HEK293T (cell line): ENCODE measurements around the gene PIK3R5.

Source experiments
- CTCF ChIA-PET: fragments of 350-600 bp; formaldehyde crosslinking; extraction: SDS; loops from one replicate; lab custom pipeline; 2021; ENCODE audit warnings: antibody characterized with exemption, inconsistent platforms; lab: Yijun Ruan, JAX
- POLR2A ChIA-PET: fragments of 350-600 bp; formaldehyde crosslinking; extraction: SDS; loops from one replicate; lab custom pipeline; 2020; ENCODE audit warnings: antibody characterized with exemption, inconsistent platforms; lab: Yijun Ruan, JAX
- DNase-seq: peaks from one replicate; pipeline ENCODE4 v3.0.0; 2012; ENCODE audit warnings: mixed read lengths; ENCODE audit errors: extremely low spot score
- ARNT ChIP-seq: fragments of 450-650 bp; IDR thresholded peaks from 2 replicates; pipeline ENCODE4 v1.6.1; 2017; ENCODE audit warnings: mild to moderate bottlenecking
- BHLHE40 ChIP-seq: fragments of 450-650 bp; IDR thresholded peaks from 2 replicates; pipeline ENCODE4 v1.6.1; 2016; ENCODE audit warnings: mild to moderate bottlenecking, moderate library complexity, borderline replicate concordance
- CTBP1 ChIP-seq: fragments of 450-650 bp; IDR thresholded peaks from 2 replicates; pipeline ENCODE4 v1.6.1; 2016; ENCODE audit warnings: borderline replicate concordance
- ELF4 ChIP-seq: fragments of 450-650 bp; IDR thresholded peaks from 2 replicates; pipeline ENCODE4 v1.6.1; 2017; ENCODE audit warnings: antibody characterized with exemption
- FOXA1 ChIP-seq: fragments of 450-650 bp; IDR thresholded peaks from 2 replicates; pipeline ENCODE4 v1.6.1; 2016; ENCODE audit warnings: mild to moderate bottlenecking
- FOXK2 ChIP-seq: fragments of 450-650 bp; IDR thresholded peaks from 2 replicates; pipeline ENCODE4 v1.6.1; 2016; ENCODE audit warnings: mild to moderate bottlenecking
- FOXM1 ChIP-seq: fragments of 450-650 bp; IDR thresholded peaks from 2 replicates; pipeline ENCODE4 v1.6.1; 2017; ENCODE audit warnings: mild to moderate bottlenecking, borderline replicate concordance
- HDGF ChIP-seq: fragments of 450-650 bp; IDR thresholded peaks from 2 replicates; pipeline ENCODE4 v1.6.1; 2017; ENCODE audit warnings: antibody characterized with exemption, borderline replicate concordance
- L3MBTL2 ChIP-seq: fragments of 450-650 bp; conservative IDR thresholded peaks from 2 replicates; pipeline ENCODE4 v1.6.1; 2016; ENCODE audit warnings: mild to moderate bottlenecking
- LEF1 ChIP-seq: fragments of 450-650 bp; IDR thresholded peaks from 2 replicates; pipeline ENCODE4 v1.6.1; 2017; ENCODE audit warnings: mild to moderate bottlenecking, borderline replicate concordance
- NFRKB ChIP-seq: fragments of 450-650 bp; IDR thresholded peaks from 2 replicates; pipeline ENCODE4 v1.6.1; 2016; ENCODE audit warnings: mild to moderate bottlenecking, moderate library complexity
- SP1 ChIP-seq: fragments of 450-650 bp; IDR thresholded peaks from 2 replicates; pipeline ENCODE4 v1.6.1; 2017
- SUZ12 ChIP-seq: fragments of 450-650 bp; IDR thresholded peaks from 2 replicates; pipeline ENCODE4 v1.6.1; 2016; ENCODE audit warnings: mild to moderate bottlenecking
- TARDBP ChIP-seq: fragments of 450-650 bp; IDR thresholded peaks from 2 replicates; pipeline ENCODE4 v1.6.1; 2016
- ZNF384 ChIP-seq: fragments of 450-650 bp; IDR thresholded peaks from 2 replicates; pipeline ENCODE4 v1.6.1; 2016
- TF ChIP-seq, protein P1 (sequence below): fragments of 450-650 bp; IDR thresholded peaks from 2 replicates; pipeline ENCODE4 v1.6.1; 2016

Gene PIK3R5

GRCh38 chr17:8951206-8951605 is 14.3 kb downstream of the PIK3R5 start:
- CTCF ChIA-PET: no interaction called here
- POLR2A ChIA-PET: interaction anchor here (0.6 kb wide), 1 partner anchor 190 kb away, joined by 3 read pairs; no protein-coding TSS in a partner anchor
- TF ChIP-seq CTBP1: no peak
- TF ChIP-seq NFRKB: no peak
- no peak for TF ChIP-seq FOXA1
- TF ChIP-seq ELF4: no peak
- TF ChIP-seq ZNF384: no peak
- TF ChIP-seq FOXM1: no peak
- TF ChIP-seq TARDBP: no peak
- no peak for TF ChIP-seq ARNT
- no peak for TF ChIP-seq HDGF
- no peak for TF ChIP-seq FOXK2
- TF ChIP-seq SUZ12: no peak
- TF ChIP-seq BHLHE40: no peak
- TF ChIP-seq L3MBTL2: no peak
- no peak for DNase-seq

- POLR2A ChIA-PET: no interaction called here
- CTCF ChIA-PET: no interaction called here
- no peak for TF ChIP-seq LEF1
- no peak for TF ChIP-seq ZNF384
- no peak for TF ChIP-seq ELF4
- no peak for TF ChIP-seq CTBP1
- TF ChIP-seq FOXA1: no peak
- TF ChIP-seq SP1: no peak
- TF ChIP-seq FOXK2: no peak
- TF ChIP-seq, protein P1, sequence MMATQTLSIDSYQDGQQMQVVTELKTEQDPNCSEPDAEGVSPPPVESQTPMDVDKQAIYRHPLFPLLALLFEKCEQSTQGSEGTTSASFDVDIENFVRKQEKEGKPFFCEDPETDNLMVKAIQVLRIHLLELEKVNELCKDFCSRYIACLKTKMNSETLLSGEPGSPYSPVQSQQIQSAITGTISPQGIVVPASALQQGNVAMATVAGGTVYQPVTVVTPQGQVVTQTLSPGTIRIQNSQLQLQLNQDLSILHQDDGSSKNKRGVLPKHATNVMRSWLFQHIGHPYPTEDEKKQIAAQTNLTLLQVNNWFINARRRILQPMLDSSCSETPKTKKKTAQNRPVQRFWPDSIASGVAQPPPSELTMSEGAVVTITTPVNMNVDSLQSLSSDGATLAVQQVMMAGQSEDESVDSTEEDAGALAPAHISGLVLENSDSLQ: no peak
- TF ChIP-seq L3MBTL2: no peak
- TF ChIP-seq FOXM1: no peak
- no peak for TF ChIP-seq HDGF
- no peak for TF ChIP-seq BHLHE40
- no peak for TF ChIP-seq NFRKB
- no peak for DNase-seq
These were observed 16.3 kb downstream of the PIK3R5 start for GRCh38 chr17:8949061-8949661.

DNA sequence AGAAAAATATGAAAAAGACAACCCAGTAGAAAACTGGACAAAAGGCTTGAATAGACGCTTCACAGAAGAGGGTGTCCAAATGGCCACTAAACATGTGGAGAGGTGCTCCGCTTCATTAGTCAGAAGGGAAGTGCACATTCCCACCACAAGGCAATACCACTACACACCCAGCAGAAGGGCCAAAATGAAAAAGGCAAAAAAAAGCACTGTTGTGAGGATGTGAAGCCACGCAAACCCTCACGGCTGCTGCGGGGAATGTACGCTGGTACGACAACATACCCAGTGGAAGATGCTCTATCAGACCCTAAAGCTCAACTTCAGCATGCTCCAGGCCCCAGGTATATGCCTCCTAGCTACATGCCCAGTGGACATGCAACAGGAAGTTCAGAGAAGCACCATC is 17.0 kb downstream of the PIK3R5 start:
- DNase-seq: no peak
- TF ChIP-seq CTBP1 (no peak), TARDBP (no peak), L3MBTL2 (no peak)
- ChIA-PET POLR2A (no interaction called here), CTCF (no interaction called here)

DNA sequence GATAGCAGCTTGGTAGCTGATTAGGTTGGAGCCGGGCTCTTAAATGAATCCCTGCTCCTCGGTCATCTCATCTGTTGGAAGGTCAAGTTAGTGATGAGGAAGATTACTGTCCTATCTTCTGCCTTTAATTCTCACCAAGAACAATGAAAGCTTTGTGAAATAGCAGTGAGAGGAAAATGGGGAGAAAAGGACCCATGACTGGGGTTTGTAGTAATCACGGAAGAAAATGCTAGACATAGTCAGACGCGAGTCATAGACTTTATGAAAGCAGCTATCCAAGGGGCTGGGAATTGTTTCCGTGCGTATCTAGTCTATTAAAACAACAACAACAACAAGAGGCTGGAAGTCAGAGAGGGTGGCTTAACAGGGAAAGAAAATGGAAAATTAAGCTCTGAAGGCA is 18.3 kb downstream of the PIK3R5 start:
- TF ChIP-seq ELF4: no peak
- no peak for TF ChIP-seq LEF1
- no peak for TF ChIP-seq TARDBP
- no peak for TF ChIP-seq ARNT
- TF ChIP-seq BHLHE40: no peak
- POLR2A ChIA-PET: no interaction called here
- CTCF ChIA-PET: no interaction called here
- DNase-seq: no peak

GRCh38 chr17:8946476-8946875 is 19.0 kb downstream of the PIK3R5 start:
- ChIA-PET POLR2A (no interaction called here), CTCF (no interaction called here)
- DNase-seq: no peak
- TF ChIP-seq, protein P1: no peak
- TF ChIP-seq ELF4 (no peak), SUZ12 (no peak), CTBP1 (no peak), FOXA1 (no peak), SP1 (no peak), NFRKB (no peak), FOXK2 (no peak), ZNF384 (no peak), FOXM1 (no peak), LEF1 (no peak), BHLHE40 (no peak)

GRCh38 chr17:8946071-8946470 is 19.4 kb downstream of the PIK3R5 start:
- CTCF ChIA-PET: no interaction called here
- POLR2A ChIA-PET: no interaction called here
- DNase-seq: no peak
- no peak for TF ChIP-seq SP1
- TF ChIP-seq FOXM1: no peak
- TF ChIP-seq NFRKB: no peak
- no peak for TF ChIP-seq ZNF384
- TF ChIP-seq, protein P1: no peak
- no peak for TF ChIP-seq FOXA1
- no peak for TF ChIP-seq HDGF
- no peak for TF ChIP-seq L3MBTL2
- TF ChIP-seq BHLHE40: no peak
- no peak for TF ChIP-seq ELF4
- no peak for TF ChIP-seq ARNT
- TF ChIP-seq TARDBP: no peak
- TF ChIP-seq FOXK2: no peak
- no peak for TF ChIP-seq CTBP1
- no peak for TF ChIP-seq SUZ12
